ENCODE results near the gene METTL24.
"Not testable (repeated sequence)": the region's sequence is repeated elsewhere in the genome, so short reads cannot be mapped to it uniquely, and the experiment has no call there.

The METTL24 gene

GRCh38 chr6:110360676-110361075 is 2.5 kb upstream of the METTL24 start:
- no peak for DNase-seq

GRCh38 chr6:110359556-110359955 is 1.4 kb upstream of the METTL24 start:
- no peak for DNase-seq

- no peak for DNase-seq
Measured at GRCh38 chr6:110358553-110359160, 508 bp upstream of the METTL24 start.

- peak; percentile 55 for DNase-seq
Measured at GRCh38 chr6:110357298-110357663, 868 bp downstream of the METTL24 start.

GRCh38 chr6:110356778-110357177 is 1.4 kb downstream of the METTL24 start:
- no peak for DNase-seq

GRCh38 chr6:110355727-110356126 is 2.4 kb downstream of the METTL24 start:
- DNase-seq, result peak; percentile 68

- DNase-seq, result no peak
Measured at GRCh38 chr6:110355022-110355421, 3.1 kb downstream of the METTL24 start.

GRCh38 chr6:110354153-110354552 is 4.0 kb downstream of the METTL24 start:
- DNase-seq, result no peak

- DNase-seq, result no peak
Measured at GRCh38 chr6:110353457-110354001, 4.6 kb downstream of the METTL24 start.

- DNase-seq, result peak; percentile 68
Measured at GRCh38 chr6:110352563-110353262, 5.4 kb downstream of the METTL24 start.

GRCh38 chr6:110351986-110352385 is 6.2 kb downstream of the METTL24 start:
- DNase-seq, result no peak

- no peak for DNase-seq
Measured at GRCh38 chr6:110351546-110351945, 6.6 kb downstream of the METTL24 start.

- DNase-seq, result not testable (repeated sequence)
Measured at GRCh38 chr6:110350593-110350992, 7.6 kb downstream of the METTL24 start.

- DNase-seq, result no peak
Measured at GRCh38 chr6:110348961-110349690, 9.0 kb downstream of the METTL24 start.

GRCh38 chr6:110345025-110345424 is 13.1 kb downstream of the METTL24 start:
- DNase-seq, result no peak

GRCh38 chr6:110342759-110343158 is 15.4 kb downstream of the METTL24 start:
- DNase-seq, result no peak

GRCh38 chr6:110341663-110342596 is 16.2 kb downstream of the METTL24 start:
- no peak for DNase-seq

- DNase-seq, result no peak
Measured at GRCh38 chr6:110341067-110341466, 17.1 kb downstream of the METTL24 start.

GRCh38 chr6:110340392-110340965 is 17.7 kb downstream of the METTL24 start:
- DNase-seq, result no peak

GRCh38 chr6:110338820-110339470 is 19.2 kb downstream of the METTL24 start:
- DNase-seq, result no peak

- no peak for DNase-seq
Measured at GRCh38 chr6:110337486-110337885, 20.7 kb downstream of the METTL24 start.
